ENCODE results near the gene TMEM106B.

Gene TMEM106B

GRCh38 chr7:12287901-12288300 lies 76.8 kb downstream of the TMEM106B start (continued):
- TF ChIP-seq INSM2 (tag by site-specific recombination; IDR thresholded peaks at IDR 0.05): no peak
- no peak for TF ChIP-seq ZNF16 (tag by site-specific recombination; IDR thresholded peaks at IDR 0.05; ENCODE audit: low read depth)
- no peak for TF ChIP-seq KLF10 (tag by site-specific recombination; IDR thresholded peaks at IDR 0.05)
- TF ChIP-seq ZNF341 (tag by site-specific recombination; IDR thresholded peaks at IDR 0.05; ENCODE audit: low read depth): no peak
- TF ChIP-seq ZBTB49 (tag by site-specific recombination; IDR thresholded peaks at IDR 0.05; ENCODE audit: low read depth): no peak

GRCh38 chr7:12289996-12290395 lies 78.9 kb downstream of the TMEM106B start:
- no peaks in the 10 kb centered on the region for H3K36me3 ChIP-seq (ENCODE audit: control insufficient read depth in 2 of 2, insufficient read depth in 1 of 2, low read length in 2 of 2)
- no peak overlapping the region for H3K27ac ChIP-seq (ENCODE audit: extremely low read depth, low read depth, low read length)
- ChIA-PET CTCF (interaction anchor here (0.6 kb wide), 1 partner anchor 1426 kb away, joined by 3 read pairs; no protein-coding TSS in a partner anchor), POLR2A (no interaction called here)
- no peak overlapping the region for H3K4me3 ChIP-seq (ENCODE audit: low read depth, low read length)
- no peak for TF ChIP-seq ZNF792 (tag by site-specific recombination; IDR thresholded peaks at IDR 0.05)
- TF ChIP-seq ZNF404 (tag by site-specific recombination; IDR thresholded peaks at IDR 0.05): no peak
- TF ChIP-seq ZFP41 (tag by site-specific recombination; IDR thresholded peaks at IDR 0.05; ENCODE audit: borderline replicate concordance): no peak
- TF ChIP-seq ZNF544 (tag by site-specific recombination; IDR thresholded peaks at IDR 0.05): no peak
- no peak for TF ChIP-seq MEIS1 (CRISPR knock-in tag; IDR thresholded peaks at IDR 0.05; ENCODE audit: borderline replicate concordance)
- no peak for TF ChIP-seq ZNF324 (tag by site-specific recombination; IDR thresholded peaks at IDR 0.05)
- TF ChIP-seq, protein P1, sequence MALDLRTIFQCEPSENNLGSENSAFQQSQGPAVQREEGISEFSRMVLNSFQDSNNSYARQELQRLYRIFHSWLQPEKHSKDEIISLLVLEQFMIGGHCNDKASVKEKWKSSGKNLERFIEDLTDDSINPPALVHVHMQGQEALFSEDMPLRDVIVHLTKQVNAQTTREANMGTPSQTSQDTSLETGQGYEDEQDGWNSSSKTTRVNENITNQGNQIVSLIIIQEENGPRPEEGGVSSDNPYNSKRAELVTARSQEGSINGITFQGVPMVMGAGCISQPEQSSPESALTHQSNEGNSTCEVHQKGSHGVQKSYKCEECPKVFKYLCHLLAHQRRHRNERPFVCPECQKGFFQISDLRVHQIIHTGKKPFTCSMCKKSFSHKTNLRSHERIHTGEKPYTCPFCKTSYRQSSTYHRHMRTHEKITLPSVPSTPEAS (tag by site-specific recombination; IDR thresholded peaks at IDR 0.05): no peak
- TF ChIP-seq ZNF423 (tag by site-specific recombination; IDR thresholded peaks at IDR 0.05): no peak
- no peak for TF ChIP-seq ZNF510 (tag by site-specific recombination; IDR thresholded peaks at IDR 0.05; ENCODE audit: insufficient replicate concordance)
- no peak for TF ChIP-seq ZNF16 (tag by site-specific recombination; IDR thresholded peaks at IDR 0.05; ENCODE audit: low read depth)
- TF ChIP-seq ZNF529 (tag by site-specific recombination; IDR thresholded peaks at IDR 0.05; ENCODE audit: insufficient replicate concordance): no peak
- no peak for TF ChIP-seq ZEB2 (tag by site-specific recombination; IDR thresholded peaks at IDR 0.05)
- no peak for TF ChIP-seq ZNF140 (tag by site-specific recombination; IDR thresholded peaks at IDR 0.05)
- TF ChIP-seq BCL11B (tag by site-specific recombination; IDR thresholded peaks at IDR 0.05; ENCODE audit: low read depth): no peak
- TF ChIP-seq ZFP69B (tag by site-specific recombination; IDR thresholded peaks at IDR 0.05): no peak
- no peak for TF ChIP-seq ZNF169 (tag by site-specific recombination; IDR thresholded peaks at IDR 0.05)
- no peak for TF ChIP-seq ZBTB17 (tag by site-specific recombination; IDR thresholded peaks at IDR 0.05)
- no peaks in the 10 kb centered on the region for H3K9me3 ChIP-seq (ENCODE audit: control insufficient read depth, insufficient read depth, low read depth, low read length)
- H3K4me1 ChIP-seq (ENCODE audit: control insufficient read depth, insufficient read depth, low read length): no peaks in the 10 kb centered on the region
